Upper lobe of left lung (tissue), 4 donors: ENCODE measurements around the gene TM4SF1.

Experiments
- CTCF ChIP-seq, 6 experiments: fragments of 450-650 bp in 4 of 6; fragments of 200-600 bp in 2 of 6; sonication (generic) in 2 of 6; IDR thresholded peaks; one replicate each; pipeline ENCODE4 v1.5.1; 2016 to 2019; ENCODE audit warnings: antibody characterized with exemption in 6 of 6
- POLR2AphosphoS5 ChIP-seq, 2 donors: sonication (generic); formaldehyde crosslinking; IDR thresholded peaks; one replicate each; pipeline ENCODE4 v1.5.1; 2017; ENCODE audit warnings: antibody characterized with exemption in 2 of 2

GRCh38 chr3:149366941-149367840, 10.3 kb downstream of the TM4SF1 start:
- TF ChIP-seq CTCF (IDR thresholded peaks at IDR 0.05) (no peak), POLR2AphosphoS5 (IDR thresholded peaks at IDR 0.05) (no peak)
